GM18498 (cell line): ENCODE data around the gene CPEB4.

Source experiments
- ATAC-seq: cut with Tn5 transposase; IDR thresholded peaks from one replicate; pipeline ENCODE4 v1.9.1; 2021; ENCODE audit warnings: mild to moderate bottlenecking, moderate library complexity; ENCODE audit not compliant: unreplicated experiment

Gene CPEB4

GRCh38 chr5:173884402-173885053 lies 3.6 kb upstream of the CPEB4 start:
- ATAC-seq, result no peak

- ATAC-seq, result no peak
Observed at GRCh38 chr5:173885054-173885443, 3.1 kb upstream of the CPEB4 start.

GRCh38 chr5:173885475-173886010 lies 2.6 kb upstream of the CPEB4 start:
- no peak for ATAC-seq

- no peak for ATAC-seq
Observed at GRCh38 chr5:173886150-173886549, 2.0 kb upstream of the CPEB4 start.

GRCh38 chr5:173888473-173889131 lies 453 bp downstream of the CPEB4 start:
- no peak for ATAC-seq

- ATAC-seq, result no peak
Observed at GRCh38 chr5:173890195-173890991, 2.2 kb downstream of the CPEB4 start.

- no peak for ATAC-seq
Observed at GRCh38 chr5:173891308-173892116, 3.4 kb downstream of the CPEB4 start.

- no peak for ATAC-seq
Observed at GRCh38 chr5:173893192-173893561, 5.0 kb downstream of the CPEB4 start.

- ATAC-seq, result no peak
Observed at GRCh38 chr5:173895401-173896165, 7.4 kb downstream of the CPEB4 start.

GRCh38 chr5:173896631-173897030 lies 8.5 kb downstream of the CPEB4 start:
- ATAC-seq, result no peak

- ATAC-seq, result no peak
Observed at GRCh38 chr5:173901705-173902104, 13.6 kb downstream of the CPEB4 start.

GRCh38 chr5:173902334-173902733 lies 14.2 kb downstream of the CPEB4 start:
- no peak for ATAC-seq

GRCh38 chr5:173902743-173903142 lies 14.6 kb downstream of the CPEB4 start:
- no peak for ATAC-seq

- no peak for ATAC-seq
Observed at GRCh38 chr5:173903396-173904140, 15.4 kb downstream of the CPEB4 start.

GRCh38 chr5:173904151-173904550 lies 16.0 kb downstream of the CPEB4 start:
- no peak for ATAC-seq

GRCh38 chr5:173907284-173907683 lies 19.1 kb downstream of the CPEB4 start:
- ATAC-seq, result no peak

GRCh38 chr5:173907686-173908371 lies 19.7 kb downstream of the CPEB4 start:
- no peak for ATAC-seq

- no peak for ATAC-seq
Observed at GRCh38 chr5:173909199-173909598, 21.1 kb downstream of the CPEB4 start.

GRCh38 chr5:173910215-173910614 lies 22.1 kb downstream of the CPEB4 start:
- no peak for ATAC-seq
